Left forelimb (tissue), 1 donor: ENCODE data around the gene GRIK5.

Experiments
- DNase-seq: peaks from one replicate; pipeline ENCODE4 v3.0.0-alpha.2; 2018; ENCODE audit warnings: low spot score

The GRIK5 gene

DNA sequence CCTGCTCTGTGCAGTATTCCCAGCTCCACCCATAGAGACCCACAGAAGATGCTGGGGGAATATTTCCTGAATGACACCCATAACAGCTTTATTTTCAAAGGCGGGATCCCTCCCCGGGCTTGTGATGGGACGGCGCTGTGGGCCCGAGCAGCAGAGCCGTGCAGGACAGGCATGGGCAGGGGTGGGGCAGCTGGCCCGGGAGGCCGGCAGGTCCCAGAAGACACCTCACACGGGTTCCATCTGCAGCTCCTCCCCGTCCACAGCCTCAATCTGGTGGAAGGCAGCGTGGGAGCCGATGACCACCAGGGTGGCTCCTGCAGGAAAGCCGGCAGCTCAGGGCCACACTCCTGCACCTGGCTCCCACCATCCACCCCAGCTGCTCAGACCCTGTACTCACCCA, 113.4 kb downstream of the GRIK5 start:
- DNase-seq = no peak

DNA sequence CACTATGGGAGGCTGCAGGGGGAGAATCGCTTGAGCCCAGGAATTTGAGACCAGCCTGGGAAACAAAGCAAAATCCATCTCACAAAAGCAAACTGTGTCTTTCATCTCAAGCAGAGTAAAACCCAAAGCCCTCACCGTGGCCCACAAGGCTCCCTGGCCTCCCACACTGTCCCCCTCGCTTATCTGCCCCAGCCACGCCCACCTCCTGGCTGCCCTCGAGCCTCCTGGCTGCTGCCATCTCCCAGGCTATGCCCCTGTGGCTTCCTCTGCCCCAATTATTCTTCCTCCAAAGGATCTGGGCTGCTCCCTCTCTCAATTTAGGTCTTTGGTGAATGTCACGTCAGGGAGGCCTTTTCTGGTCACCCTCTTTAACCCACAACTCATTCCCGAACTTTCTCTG, 114.5 kb downstream of the GRIK5 start:
- no peak for DNase-seq

DNA sequence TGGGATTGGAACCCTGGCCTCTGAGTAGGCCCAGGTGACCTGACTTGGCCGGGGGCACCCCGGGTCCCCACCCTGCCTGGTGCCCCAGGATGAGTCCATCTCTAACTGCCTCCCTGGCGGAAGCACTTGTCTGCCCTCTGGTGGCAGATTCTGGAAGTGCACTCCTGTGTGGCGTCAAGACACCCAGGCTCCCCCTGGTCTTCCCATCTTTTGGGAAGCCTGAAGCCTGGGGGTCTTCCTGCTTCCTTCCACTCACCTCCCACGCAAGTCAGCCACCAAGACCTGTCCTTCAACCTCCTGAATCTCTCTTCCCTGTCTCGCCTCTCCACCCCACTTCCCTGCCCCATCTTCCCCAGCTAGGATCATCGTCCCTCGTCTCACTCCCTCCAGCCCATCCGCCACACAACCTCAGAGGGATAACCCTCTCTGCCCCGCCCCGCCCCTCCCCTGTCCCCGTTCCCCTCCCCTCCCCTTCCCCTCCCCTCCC, 118.3 kb downstream of the GRIK5 start:
- peak; percentile 84 for DNase-seq
